ENCODE data around the gene CBY2.

DNA sequence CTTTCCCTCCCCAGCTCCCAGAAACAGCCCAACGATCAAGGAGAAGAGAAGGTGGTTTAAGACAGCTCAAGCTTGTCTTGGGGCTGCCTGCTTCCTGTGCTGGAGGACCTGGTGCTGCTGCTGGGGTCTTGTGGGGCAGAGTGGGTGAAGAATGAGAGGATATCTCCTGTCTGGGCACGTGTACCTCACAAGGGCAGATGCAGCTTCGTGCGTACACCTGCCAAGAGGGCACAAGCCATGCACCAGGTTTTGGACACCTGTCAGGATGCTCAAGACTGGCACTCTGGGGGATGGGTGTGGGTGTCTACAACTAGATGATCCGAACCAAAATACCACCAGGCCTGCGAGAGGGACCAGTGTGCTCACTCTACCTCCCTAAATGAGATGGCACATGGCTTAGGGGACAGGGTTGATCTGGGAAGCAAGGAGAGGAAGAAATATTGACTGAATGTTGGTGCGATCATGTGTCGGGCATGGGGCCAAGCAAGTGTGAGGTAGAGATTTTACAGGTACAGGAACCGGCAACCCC lies 2.2 kb downstream of the CBY2 start:
- TF ChIP-seq YY1 (IDR thresholded peaks at IDR 0.05; ENCODE audit: insufficient read depth, insufficient read length) (no peak), SUZ12 (IDR thresholded peaks at IDR 0.05; ENCODE audit: extremely low read depth, insufficient read depth, insufficient read length) (no peak)
